Fibroblast of lung (primary cell): ENCODE data around the gene ZNF776.

Source experiments
- CTCF ChIP-seq, 2 donors: IDR thresholded peaks in 1 of 2; conservative IDR thresholded peaks in 1 of 2; 1 replicate in 1 of 2; 2 replicates in 1 of 2; pipeline ENCODE4 v1.5.1; 2011 to 2012; ENCODE audit warnings: low read length in 2 of 2, control low read depth in 1 of 2, inconsistent platforms in 1 of 2, low read depth in 1 of 2, mild to moderate bottlenecking in 1 of 2
- EZH2 ChIP-seq: IDR thresholded peaks from 2 replicates; pipeline ENCODE4 v1.5.1; 2012; ENCODE audit warnings: low read length, control low read depth, mild to moderate bottlenecking; ENCODE audit errors: missing control alignments

GRCh38 chr19:57719424-57719823 is 27.2 kb upstream of the ZNF776 start:
- no peak for TF ChIP-seq EZH2
- TF ChIP-seq CTCF (conservative IDR thresholded peaks at IDR 0.05 in 1 of 2, IDR thresholded peaks at IDR 0.05 in 1 of 2; ENCODE audit: low read depth in 1 of 2, low read length in 2 of 2) = no peak
